DND-41 (cell line): ENCODE measurements around the gene CTTNBP2.

Experiments used
- ATAC-seq: fragments of 200-7000 bp; cut with Tn5 transposase; 3 replicates; pipeline ENCODE4 v1.9.1; 2021; ENCODE audit warnings: low read depth; ENCODE audit not compliant: insufficient read depth
- DNase-seq: peaks from one replicate; pipeline ENCODE4 v3.0.0-alpha.2; 2020
- H2AFZ ChIP-seq: 2 replicates; pipeline ENCODE4 v1.6.0; 2012; ENCODE audit warnings: low read depth, low read length
- H3K27ac ChIP-seq: 2 replicates; pipeline ENCODE4 v1.5.1; 2012; ENCODE audit warnings: low read length, inconsistent platforms
- H3K27me3 ChIP-seq: fragments of 200-600 bp; sonication (generic); 2 replicates; pipeline ENCODE4 v1.6.0; 2012; ENCODE audit warnings: low read length, mild to moderate bottlenecking, inconsistent platforms; ENCODE audit not compliant: insufficient read depth, poor library complexity
- H3K36me3 ChIP-seq: 2 replicates; pipeline ENCODE4 v1.5.1; 2012; ENCODE audit warnings: low read length, inconsistent platforms; ENCODE audit not compliant: insufficient read depth
- H3K4me1 ChIP-seq: 2 replicates; pipeline ENCODE4 v1.5.1; 2012; ENCODE audit warnings: mild to moderate bottlenecking, low read length; ENCODE audit not compliant: insufficient read depth
- H3K4me2 ChIP-seq: 2 replicates; pipeline ENCODE4 v1.6.0; 2012; ENCODE audit warnings: mild to moderate bottlenecking, moderate library complexity, low read length, inconsistent platforms; ENCODE audit not compliant: insufficient read depth
- H3K4me3 ChIP-seq, 2 experiments: fragments of 200-600 bp in 1 of 2; shearing (Covaris generic) in 1 of 2; 2 replicates each; pipeline ENCODE4 v1.5.1; 2012 to 2016; ENCODE audit warnings: inconsistent platforms in 2 of 2, low read length in 2 of 2, mild to moderate bottlenecking in 2 of 2, low read depth in 1 of 2, moderate library complexity in 1 of 2
- H3K79me2 ChIP-seq: 2 replicates; pipeline ENCODE4 v1.6.0; 2012; ENCODE audit warnings: low read length, inconsistent platforms; ENCODE audit not compliant: insufficient read depth
- H3K9ac ChIP-seq: 2 replicates; pipeline ENCODE4 v1.6.0; 2012; ENCODE audit warnings: low read depth, mild to moderate bottlenecking, inconsistent platforms, low read length, moderate library complexity
- H3K9me3 ChIP-seq: 2 replicates; pipeline ENCODE4 v1.5.1; 2012; ENCODE audit warnings: low read length, moderate library complexity, mild to moderate bottlenecking, inconsistent platforms; ENCODE audit not compliant: insufficient read depth, severe bottlenecking
- H4K20me1 ChIP-seq: 2 replicates; pipeline ENCODE4 v1.6.0; 2012; ENCODE audit warnings: low read length; ENCODE audit not compliant: insufficient read depth
- CTCF ChIP-seq: IDR thresholded peaks from 2 replicates; pipeline ENCODE4 v1.5.1; 2012; ENCODE audit warnings: borderline replicate concordance, low read length, moderate library complexity, mild to moderate bottlenecking; ENCODE audit not compliant: poor library complexity, severe bottlenecking; ENCODE audit errors: extremely low read depth
- EZH2 ChIP-seq: IDR thresholded peaks from 3 replicates; pipeline ENCODE4 v1.6.1; 2012; ENCODE audit warnings: borderline replicate concordance, low read depth, mild to moderate bottlenecking, moderate library complexity, low read length, inconsistent platforms; ENCODE audit not compliant: severe bottlenecking

CTTNBP2 gene

GRCh38 chr7:117873310-117874190 is at the start of gene CTTNBP2:
CTTNBP2 (minus strand) TSS chr7:117873441; CDS start chr7:117873415, 26 bp downstream.
- TF ChIP-seq EZH2 (no peak), CTCF (no peak)
- H3K27ac ChIP-seq = no peak within 1 kb of the TSS
- no peak for ATAC-seq
- no peak within 1 kb of the TSS for H3K9ac ChIP-seq
- no peak within 1 kb of the TSS for H3K4me3 ChIP-seq
- DNase-seq = no peak
- peaks cover 2% of the 10 kb centered on the region for H3K27me3 ChIP-seq
- H3K36me3 ChIP-seq = no peaks in the 10 kb centered on the region
- H3K79me2 ChIP-seq = no peaks in the 10 kb centered on the region
- H3K4me2 ChIP-seq = no peak within 1 kb of the TSS
- H2AFZ ChIP-seq = no peak within 1 kb of the TSS; the same call in 1 of the 2 replicates
- no peaks in the 10 kb centered on the region for H4K20me1 ChIP-seq
- no peaks in the 10 kb centered on the region for H3K4me1 ChIP-seq
- H3K9me3 ChIP-seq = no peaks in the 10 kb centered on the region

GRCh38 chr7:117916309-117916708 is 43.1 kb upstream of the CTTNBP2 start:
- Histone ChIP-seq H4K20me1 (no peaks in the 10 kb centered on the region), H3K27ac (no peak overlapping the region), H3K27me3 (no peaks in the 10 kb centered on the region), H3K4me1 (no peaks in the 10 kb centered on the region), H3K4me2 (no peak overlapping the region), H3K9me3 (peaks cover 2% of the 10 kb centered on the region), H2AFZ (no peak overlapping the region), H3K79me2 (no peaks in the 10 kb centered on the region), H3K36me3 (no peaks in the 10 kb centered on the region), H3K9ac (no peak overlapping the region), H3K4me3 (no peak overlapping the region)
- ATAC-seq (no peak), DNase-seq (no peak)
- TF ChIP-seq EZH2 (no peak), CTCF (no peak)

- Histone ChIP-seq H3K9ac (no peak overlapping the region), H3K4me3 (no peak overlapping the region), H3K4me1 (no peaks in the 10 kb centered on the region), H3K4me2 (no peak overlapping the region), H2AFZ (no peak overlapping the region), H4K20me1 (no peaks in the 10 kb centered on the region), H3K27ac (no peak overlapping the region), H3K9me3 (peaks cover 2% of the 10 kb centered on the region), H3K27me3 (no peaks in the 10 kb centered on the region), H3K36me3 (no peaks in the 10 kb centered on the region), H3K79me2 (no peaks in the 10 kb centered on the region)
- no peak for TF ChIP-seq EZH2
- TF ChIP-seq CTCF = no peak
- ATAC-seq = no peak
- no peak for DNase-seq
Measured at GRCh38 chr7:117912421-117912820, 39.2 kb upstream of the CTTNBP2 start.
